DOHH2 (cell line): ENCODE data around the gene TTBK2.

ENCODE experiments used
- H3F3A ChIP-seq: fragments of 200-600 bp; sonication (generic), shearing (Covaris generic); 2 replicates; pipeline ENCODE4 v1.6.0; 2016; ENCODE audit warnings: antibody characterized with exemption, mild to moderate bottlenecking; ENCODE audit not compliant: control insufficient read depth, insufficient read depth
- H3K27ac ChIP-seq: fragments of 200-600 bp; sonication (generic); 2 replicates; pipeline ENCODE4 v1.5.1; 2014; ENCODE audit warnings: low read depth, mild to moderate bottlenecking, low read length, moderate library complexity
- H3K27me3 ChIP-seq: fragments of 200-600 bp; sonication (generic); 2 replicates; pipeline ENCODE4 v1.6.1; 2014; ENCODE audit warnings: mild to moderate bottlenecking, low read length, mixed read lengths; ENCODE audit not compliant: control insufficient read depth
- H3K36me3 ChIP-seq: fragments of 200-600 bp; sonication (generic); 2 replicates; pipeline ENCODE4 v1.6.1; 2014; ENCODE audit warnings: mild to moderate bottlenecking, low read length, moderate library complexity, mixed read lengths; ENCODE audit not compliant: control insufficient read depth
- H3K4me1 ChIP-seq: fragments of 200-600 bp; sonication (generic); 2 replicates; pipeline ENCODE4 v1.6.1; 2014; ENCODE audit warnings: mild to moderate bottlenecking, low read length, mixed read lengths; ENCODE audit not compliant: control insufficient read depth
- H3K4me2 ChIP-seq: fragments of 200-600 bp; sonication (generic); 2 replicates; pipeline ENCODE4 v1.6.0; 2014; ENCODE audit warnings: mild to moderate bottlenecking, low read length, moderate library complexity
- H3K4me3 ChIP-seq: fragments of 200-600 bp; sonication (generic); 2 replicates; pipeline ENCODE4 v1.5.1; 2014; ENCODE audit warnings: mild to moderate bottlenecking, low read length, mixed read lengths
- H3K79me2 ChIP-seq: fragments of 200-600 bp; sonication (generic); 2 replicates; pipeline ENCODE4 v1.6.1; 2014; ENCODE audit warnings: mild to moderate bottlenecking, low read length, mixed read lengths; ENCODE audit not compliant: control insufficient read depth
- H3K9me2 ChIP-seq: fragments of 200-600 bp; sonication (generic); replicated peaks from 2 replicates; pipeline ENCODE4 v1.6.1; 2014; ENCODE audit warnings: mild to moderate bottlenecking, low read length, mixed read lengths; ENCODE audit not compliant: control insufficient read depth
- H3K9me3 ChIP-seq: fragments of 200-600 bp; sonication (generic); 2 replicates; pipeline ENCODE4 v1.6.1; 2014; ENCODE audit warnings: antibody characterized with exemption, low read length, mixed read lengths; ENCODE audit not compliant: control insufficient read depth, insufficient read depth
- H4K20me1 ChIP-seq: fragments of 200-600 bp; sonication (generic); 2 replicates; pipeline ENCODE4 v1.6.0; 2014; ENCODE audit warnings: low read depth, mild to moderate bottlenecking, antibody characterized with exemption, low read length, moderate library complexity; ENCODE audit not compliant: control insufficient read depth, insufficient read depth
- CTCF ChIP-seq: fragments of 200-600 bp; sonication (generic); IDR thresholded peaks from one replicate; pipeline ENCODE4 v1.5.1; 2014; ENCODE audit warnings: antibody characterized with exemption, mild to moderate bottlenecking, low read depth, low read length; ENCODE audit not compliant: poor library complexity, severe bottlenecking
- EZH2phosphoT487 ChIP-seq: fragments of 200-600 bp; sonication (generic); IDR thresholded peaks from 2 replicates; pipeline ENCODE4 v1.6.1; 2017; ENCODE audit warnings: borderline replicate concordance, mild to moderate bottlenecking, antibody characterized with exemption, low read length, moderate library complexity, mixed read lengths

The TTBK2 gene

GRCh38 chr15:42880121-42880520, 40.5 kb downstream of the TTBK2 start:
- H3K4me3 ChIP-seq: no peak overlapping the region
- H3K27me3 ChIP-seq: no peaks in the 10 kb centered on the region
- TF ChIP-seq EZH2phosphoT487 (no peak), CTCF (no peak)
- H4K20me1 ChIP-seq: no peaks in the 10 kb centered on the region
- H3K4me2 ChIP-seq: no peak overlapping the region
- H3F3A ChIP-seq: no peaks in the 10 kb centered on the region
- no peaks in the 10 kb centered on the region for H3K36me3 ChIP-seq
- peaks cover 3% of the 10 kb centered on the region; the same call in 1 of the 2 replicates for H3K9me3 ChIP-seq
- no peaks in the 10 kb centered on the region for H3K9me2 ChIP-seq
- H3K79me2 ChIP-seq: peaks cover 4% of the 10 kb centered on the region; the same call in 1 of the 2 replicates
- no peak overlapping the region for H3K27ac ChIP-seq
- no peaks in the 10 kb centered on the region for H3K4me1 ChIP-seq

- Histone ChIP-seq H3K27me3 (no peaks in the 10 kb centered on the region), H3K27ac (no peak overlapping the region), H3K4me2 (no peak overlapping the region), H3K79me2 (peaks cover 4% of the 10 kb centered on the region; the same call in 1 of the 2 replicates), H3K4me3 (no peak overlapping the region), H3K9me2 (no peaks in the 10 kb centered on the region), H3K9me3 (peaks cover 1% of the 10 kb centered on the region; the same call in 1 of the 2 replicates), H3K36me3 (no peaks in the 10 kb centered on the region), H3F3A (no peaks in the 10 kb centered on the region), H3K4me1 (no peaks in the 10 kb centered on the region), H4K20me1 (no peaks in the 10 kb centered on the region)
- no peak for TF ChIP-seq EZH2phosphoT487
- TF ChIP-seq CTCF: no peak
These were observed 41.1 kb downstream of the TTBK2 start for GRCh38 chr15:42879443-42879842.

- peaks cover 4% of the 10 kb centered on the region; the same call in 1 of the 2 replicates for H3K79me2 ChIP-seq
These were observed 44.4 kb downstream of the TTBK2 start for GRCh38 chr15:42876224-42876623.

More at GRCh38 chr15:42876224-42876623, 44.4 kb downstream of the TTBK2 start:
- Histone ChIP-seq H3K9me3 (no peaks in the 10 kb centered on the region), H4K20me1 (no peaks in the 10 kb centered on the region), H3K4me2 (no peak overlapping the region), H3K27me3 (no peaks in the 10 kb centered on the region), H3K4me3 (no peak overlapping the region), H3K27ac (no peak overlapping the region), H3K9me2 (no peaks in the 10 kb centered on the region), H3K4me1 (no peaks in the 10 kb centered on the region), H3K36me3 (no peaks in the 10 kb centered on the region), H3F3A (0 out of 2 replicates have a peak, but pooled peaks cover 2% of the 10 kb centered on the region)
- TF ChIP-seq CTCF: no peak
- TF ChIP-seq EZH2phosphoT487: no peak
